ENCODE data around the gene KCTD5.

KCTD5 gene

GRCh38 chr16:2701713-2702437 lies 19.6 kb downstream of the KCTD5 start:
- TF ChIP-seq CTCF (IDR thresholded peaks at IDR 0.05; ENCODE audit: borderline replicate concordance, extremely low read depth, low read length, poor library complexity, severe bottlenecking) (no peak), EZH2 (IDR thresholded peaks at IDR 0.05; ENCODE audit: borderline replicate concordance, low read depth, low read length, severe bottlenecking) (no peak)
- no peak overlapping the region for H3K4me3 ChIP-seq (ENCODE audit: low read depth in 1 of 2, low read length in 2 of 2)
- H3K27ac ChIP-seq (ENCODE audit: low read length), result no peak overlapping the region
- H3K36me3 ChIP-seq (ENCODE audit: insufficient read depth, low read length), result peaks cover 92% of the 10 kb centered on the region
- no peaks in the 10 kb centered on the region for H3K27me3 ChIP-seq (ENCODE audit: insufficient read depth, low read length, poor library complexity)
- H3K4me1 ChIP-seq (ENCODE audit: insufficient read depth, low read length), result no peaks in the 10 kb centered on the region
- H3K9ac ChIP-seq (ENCODE audit: low read depth, low read length), result no peak overlapping the region
- peaks cover 37% of the 10 kb centered on the region for H4K20me1 ChIP-seq (ENCODE audit: insufficient read depth, low read length)
- no peak overlapping the region for H3K4me2 ChIP-seq (ENCODE audit: insufficient read depth, low read length)
- DNase-seq (no peak), ATAC-seq (ENCODE audit: insufficient read depth, low read depth) (no peak)
- H3K9me3 ChIP-seq (ENCODE audit: insufficient read depth, low read length, severe bottlenecking), result no peaks in the 10 kb centered on the region
- H3K79me2 ChIP-seq (ENCODE audit: insufficient read depth, low read length), result no peaks in the 10 kb centered on the region
- no peak overlapping the region for H2AFZ ChIP-seq (ENCODE audit: low read depth, low read length)

GRCh38 chr16:2702438-2702825 lies 20.1 kb downstream of the KCTD5 start:
- H3K4me3 ChIP-seq (ENCODE audit: low read depth in 1 of 2, low read length in 2 of 2), result no peak overlapping the region
- H3K4me1 ChIP-seq (ENCODE audit: insufficient read depth, low read length), result no peaks in the 10 kb centered on the region
- peaks cover 92% of the 10 kb centered on the region for H3K36me3 ChIP-seq (ENCODE audit: insufficient read depth, low read length)
- H3K4me2 ChIP-seq (ENCODE audit: insufficient read depth, low read length), result no peak overlapping the region
- peaks cover 36% of the 10 kb centered on the region for H4K20me1 ChIP-seq (ENCODE audit: insufficient read depth, low read length)
- H3K27ac ChIP-seq (ENCODE audit: low read length), result no peak overlapping the region
- TF ChIP-seq CTCF (IDR thresholded peaks at IDR 0.05; ENCODE audit: borderline replicate concordance, extremely low read depth, low read length, poor library complexity, severe bottlenecking) (no peak), EZH2 (IDR thresholded peaks at IDR 0.05; ENCODE audit: borderline replicate concordance, low read depth, low read length, severe bottlenecking) (no peak)
- H2AFZ ChIP-seq (ENCODE audit: low read depth, low read length), result no peak overlapping the region
- no peaks in the 10 kb centered on the region for H3K79me2 ChIP-seq (ENCODE audit: insufficient read depth, low read length)
- no peaks in the 10 kb centered on the region for H3K27me3 ChIP-seq (ENCODE audit: insufficient read depth, low read length, poor library complexity)
- ATAC-seq (ENCODE audit: insufficient read depth, low read depth) (no peak), DNase-seq (no peak)
- H3K9me3 ChIP-seq (ENCODE audit: insufficient read depth, low read length, severe bottlenecking), result no peaks in the 10 kb centered on the region
- no peak overlapping the region for H3K9ac ChIP-seq (ENCODE audit: low read depth, low read length)

GRCh38 chr16:2702871-2703745 lies 20.8 kb downstream of the KCTD5 start:
- no peak for DNase-seq
- no peaks in the 10 kb centered on the region for H3K4me1 ChIP-seq (ENCODE audit: insufficient read depth, low read length)
- no peak overlapping the region for H3K9ac ChIP-seq (ENCODE audit: low read depth, low read length)
- no peak overlapping the region for H3K4me3 ChIP-seq (ENCODE audit: low read depth in 1 of 2, low read length in 2 of 2)
- no peaks in the 10 kb centered on the region for H3K79me2 ChIP-seq (ENCODE audit: insufficient read depth, low read length)
- H3K27me3 ChIP-seq (ENCODE audit: insufficient read depth, low read length, poor library complexity), result no peaks in the 10 kb centered on the region
- no peak overlapping the region for H2AFZ ChIP-seq (ENCODE audit: low read depth, low read length)
- no peaks in the 10 kb centered on the region for H3K9me3 ChIP-seq (ENCODE audit: insufficient read depth, low read length, severe bottlenecking)
- peaks cover 93% of the 10 kb centered on the region for H3K36me3 ChIP-seq (ENCODE audit: insufficient read depth, low read length)
- H4K20me1 ChIP-seq (ENCODE audit: insufficient read depth, low read length), result peaks cover 34% of the 10 kb centered on the region
- no peak overlapping the region for H3K4me2 ChIP-seq (ENCODE audit: insufficient read depth, low read length)
- ATAC-seq (ENCODE audit: insufficient read depth, low read depth), result no peak
- H3K27ac ChIP-seq (ENCODE audit: low read length), result no peak overlapping the region
- TF ChIP-seq CTCF (IDR thresholded peaks at IDR 0.05; ENCODE audit: borderline replicate concordance, extremely low read depth, low read length, poor library complexity, severe bottlenecking), result no peak
- no peak for TF ChIP-seq EZH2 (IDR thresholded peaks at IDR 0.05; ENCODE audit: borderline replicate concordance, low read depth, low read length, severe bottlenecking)

Measured in DND-41 (cell line).